Neural cell (in vitro differentiated cells): ENCODE results near the gene NLN. TPM values are rescaled to one million over a fixed set of nuclear protein-coding genes. Genes with fewer than 3 reads are reported as not detected.
"Not testable (repeated sequence)": the region's sequence is repeated elsewhere in the genome, so short reads cannot be mapped to it uniquely, and the experiment has no call there.

Experiments used
- H2AFZ ChIP-seq: fragments of 200-600, 300-800 bp; sonication (generic), shearing (Covaris generic); 2 replicates; pipeline ENCODE4 v1.6.0; 2014; ENCODE audit warnings: low read depth, mild to moderate bottlenecking, antibody characterized with exemption, low read length, moderate library complexity
- H3F3A ChIP-seq: fragments of 200-600 bp; shearing (Covaris generic); 2 replicates; pipeline ENCODE4 v1.6.1; 2016; ENCODE audit warnings: mild to moderate bottlenecking, moderate library complexity, mixed read lengths, antibody characterized with exemption, low read length; ENCODE audit not compliant: insufficient read depth, poor library complexity, severe bottlenecking
- H3K27ac ChIP-seq: fragments of 200-600, 300-800 bp; sonication (generic), shearing (Covaris generic); 2 replicates; pipeline ENCODE4 v1.5.1; 2014; ENCODE audit warnings: mild to moderate bottlenecking, low read length, moderate library complexity
- H3K27me3 ChIP-seq: fragments of 300-800, 200-600 bp; sonication (generic), shearing (Covaris generic); 2 replicates; pipeline ENCODE4 v1.6.0; 2014; ENCODE audit warnings: mild to moderate bottlenecking, low read depth, low read length, moderate library complexity; ENCODE audit not compliant: insufficient read depth
- H3K36me3 ChIP-seq: fragments of 300-800, 200-600 bp; sonication (generic), shearing (Covaris generic); 2 replicates; pipeline ENCODE4 v1.5.1; 2014; ENCODE audit warnings: mild to moderate bottlenecking, antibody characterized with exemption, low read length, moderate library complexity; ENCODE audit not compliant: insufficient read depth
- H3K4me2 ChIP-seq: fragments of 300-800, 200-600 bp; sonication (generic), shearing (Covaris generic); 2 replicates; pipeline ENCODE4 v1.6.0; 2014; ENCODE audit warnings: mild to moderate bottlenecking, low read length
- H3K4me3 ChIP-seq: fragments of 300-800, 200-600 bp; sonication (generic), shearing (Covaris generic); 2 replicates; pipeline ENCODE4 v1.5.1; 2014; ENCODE audit warnings: mild to moderate bottlenecking, low read length, moderate library complexity
- H3K79me2 ChIP-seq: fragments of 200-600 bp; shearing (Covaris generic); replicated peaks from 2 replicates; pipeline ENCODE4 v1.6.0; 2014; ENCODE audit warnings: mild to moderate bottlenecking, low read length, moderate library complexity; ENCODE audit not compliant: insufficient read depth
- H3K9ac ChIP-seq: fragments of 300-800, 200-600 bp; sonication (generic), shearing (Covaris generic); 2 replicates; pipeline ENCODE4 v1.6.1; 2016; ENCODE audit warnings: mild to moderate bottlenecking, low read length, mixed read lengths
- H3K9me2 ChIP-seq: fragments of 200-600 bp; shearing (Covaris generic); 2 replicates; pipeline ENCODE4 v1.6.1; 2016; ENCODE audit warnings: mild to moderate bottlenecking, low read length, mixed read lengths; ENCODE audit not compliant: insufficient read depth
- H3K9me3 ChIP-seq: fragments of 200-600, 300-800 bp; sonication (generic), shearing (Covaris generic); 2 replicates; pipeline ENCODE4 v1.6.1; 2016; ENCODE audit warnings: mild to moderate bottlenecking, mixed run types, low read length, moderate library complexity, mixed read lengths
- H4K20me1 ChIP-seq: fragments of 200-600 bp; shearing (Covaris generic); 2 replicates; pipeline ENCODE4 v1.6.1; 2016; ENCODE audit warnings: mild to moderate bottlenecking, mixed run types; ENCODE audit not compliant: insufficient read depth
- CTCF ChIP-seq: fragments of 450-650 bp; IDR thresholded peaks from 2 replicates; pipeline ENCODE4 v1.5.1; 2014; ENCODE audit warnings: antibody characterized with exemption, mild to moderate bottlenecking, moderate library complexity; ENCODE audit not compliant: poor library complexity, severe bottlenecking
- EP300 ChIP-seq: fragments of 450-650 bp; conservative IDR thresholded peaks from 2 replicates; pipeline ENCODE4 v1.6.1; 2014; ENCODE audit warnings: antibody characterized with exemption, mild to moderate bottlenecking, moderate library complexity; ENCODE audit not compliant: poor library complexity, severe bottlenecking
- EZH2 ChIP-seq: fragments of 200-600, 300-800 bp; shearing (Covaris generic), sonication (generic); IDR thresholded peaks from 2 replicates; pipeline ENCODE4 v1.6.1; 2014; ENCODE audit warnings: antibody characterized with exemption, low read length, borderline replicate concordance, mild to moderate bottlenecking; ENCODE audit not compliant: insufficient read depth, poor library complexity, severe bottlenecking
- MXI1 ChIP-seq: fragments of 450-650 bp; conservative IDR thresholded peaks from 2 replicates; pipeline ENCODE4 v1.6.1; 2014; ENCODE audit warnings: antibody characterized with exemption, mild to moderate bottlenecking; ENCODE audit not compliant: poor library complexity, severe bottlenecking
- POLR2AphosphoS5 ChIP-seq: IDR thresholded peaks from 2 replicates; pipeline ENCODE4 v1.6.1; 2012
- RAD21 ChIP-seq: fragments of 450-650 bp; conservative IDR thresholded peaks from 2 replicates; pipeline ENCODE4 v1.6.1; 2014; ENCODE audit warnings: antibody characterized with exemption, mild to moderate bottlenecking, moderate library complexity
- REST ChIP-seq: IDR thresholded peaks from 2 replicates; pipeline ENCODE4 v1.6.1; 2012; ENCODE audit warnings: borderline replicate concordance
- SMC3 ChIP-seq: fragments of 450-650 bp; conservative IDR thresholded peaks from 2 replicates; pipeline ENCODE4 v1.6.1; 2014; ENCODE audit warnings: antibody characterized with exemption, mild to moderate bottlenecking, moderate library complexity; ENCODE audit not compliant: poor library complexity
- TAF1 ChIP-seq: IDR thresholded peaks from 2 replicates; pipeline ENCODE4 v1.6.1; 2012; ENCODE audit warnings: low read depth
- polyA plus RNA-seq: library from polyadenylated mRNA; depleted of rRNA; stranded (reverse); fragments of >200 nt; gene quantifications from 2 replicates; pipeline ENCODE4 v1.2.3, GENCODE V29; 2014

Gene NLN
- polyA plus RNA-seq, 1 donor from 2014 or later, result 18.7 TPM

- Histone ChIP-seq H3K27me3 (no peaks in the 10 kb centered on the region), H3K36me3 (no peaks in the 10 kb centered on the region), H4K20me1 (no peaks in the 10 kb centered on the region), H3K9ac (no peak overlapping the region), H3K4me3 (no peak overlapping the region), H3F3A (no peaks in the 10 kb centered on the region), H3K4me2 (no peak overlapping the region), H3K79me2 (no peaks in the 10 kb centered on the region), H3K27ac (no peak overlapping the region), H2AFZ (no peak overlapping the region), H3K9me3 (no peaks in the 10 kb centered on the region), H3K9me2 (no peaks in the 10 kb centered on the region)
- no peak for TF ChIP-seq RAD21
- TF ChIP-seq EP300, result no peak
- TF ChIP-seq EZH2, result no peak
- no peak for TF ChIP-seq MXI1
- no peak for TF ChIP-seq POLR2AphosphoS5
- no peak for TF ChIP-seq TAF1
- TF ChIP-seq REST, result no peak
- no peak for TF ChIP-seq SMC3
- no peak for TF ChIP-seq CTCF
Observed at GRCh38 chr5:65837139-65837538, 115.1 kb downstream of the NLN start.

- H3K79me2 ChIP-seq, H3K9me3 ChIP-seq, H2AFZ ChIP-seq, H3K27ac ChIP-seq, H3K27me3 ChIP-seq, H4K20me1 ChIP-seq, H3K4me2 ChIP-seq, H3K9me2 ChIP-seq, H3K4me3 ChIP-seq, H3F3A ChIP-seq, H3K9ac ChIP-seq, H3K36me3 ChIP-seq: not testable (repeated sequence)
Observed at GRCh38 chr5:65839170-65839569, 117.2 kb downstream of the NLN start.

- H3K27me3 ChIP-seq, result no peaks in the 10 kb centered on the region
- no peak overlapping the region for H3K27ac ChIP-seq
- H3K9ac ChIP-seq, result no peak overlapping the region
- no peaks in the 10 kb centered on the region for H3K9me2 ChIP-seq
- TF ChIP-seq TAF1 (no peak), MXI1 (no peak), SMC3 (no peak), EZH2 (no peak), EP300 (no peak), REST (no peak), POLR2AphosphoS5 (no peak), RAD21 (no peak), CTCF (no peak)
- no peaks in the 10 kb centered on the region for H3K9me3 ChIP-seq
- no peaks in the 10 kb centered on the region for H3F3A ChIP-seq
- H2AFZ ChIP-seq, result no peak overlapping the region
- H3K4me2 ChIP-seq, result no peak overlapping the region
- no peaks in the 10 kb centered on the region for H3K36me3 ChIP-seq
- H3K79me2 ChIP-seq, result no peaks in the 10 kb centered on the region
- H3K4me3 ChIP-seq, result no peak overlapping the region
- H4K20me1 ChIP-seq, result no peaks in the 10 kb centered on the region
Observed at GRCh38 chr5:65840071-65840470, 118.1 kb downstream of the NLN start.
